GM12878 (cell line): Measurements from ENCODE around the gene INO80B.

Experiments used
- BACH1 ChIP-seq: fragments of 450-650 bp; IDR thresholded peaks from 2 replicates; pipeline ENCODE4 v1.6.1; 2017; ENCODE audit warnings: mild to moderate bottlenecking, borderline replicate concordance
- CTCF ChIP-seq, 3 experiments: IDR thresholded peaks in 2 of 3; conservative IDR thresholded peaks in 1 of 3; 2 replicates each; pipeline ENCODE4 v1.5.1; 2011; ENCODE audit warnings: low read depth in 3 of 3, low read length in 3 of 3, mild to moderate bottlenecking in 3 of 3, control low read depth in 2 of 3, moderate library complexity in 2 of 3, inconsistent platforms in 1 of 3, mixed read lengths in 1 of 3; ENCODE audit not compliant: control insufficient read depth in 2 of 3, insufficient read depth in 1 of 3; ENCODE audit errors: extremely low read depth in 1 of 3
- KDM1A ChIP-seq: fragments of 200-600 bp; sonication (generic); IDR thresholded peaks from 2 replicates; pipeline ENCODE4 v1.6.1; 2016; ENCODE audit warnings: borderline replicate concordance
- MAX ChIP-seq: IDR thresholded peaks from 2 replicates; pipeline ENCODE4 v1.6.1; 2012; ENCODE audit warnings: low read depth, low read length, improper control_type of control experiment
- POLR2AphosphoS2 ChIP-seq: IDR thresholded peaks from 2 replicates; pipeline ENCODE4 v1.6.1; 2011; ENCODE audit warnings: low read depth, mild to moderate bottlenecking, low read length, improper control_type of control experiment, moderate library complexity
- POLR2AphosphoS5 ChIP-seq: IDR thresholded peaks from 2 replicates; pipeline ENCODE4 v1.6.1; 2011; ENCODE audit warnings: mild to moderate bottlenecking, low read length, inconsistent platforms
- SREBF1 ChIP-seq: IDR thresholded peaks from 2 replicates; pipeline ENCODE4 v1.6.1; 2012; ENCODE audit warnings: mild to moderate bottlenecking, low read length
- ZBTB11 ChIP-seq: fragments of 450-650 bp; formaldehyde crosslinking; IDR thresholded peaks from 2 replicates; pipeline ENCODE4 v1.5.0; 2022; ENCODE audit warnings: mild to moderate bottlenecking, missing genetic modification characterization
- ZNF274 ChIP-seq: IDR thresholded peaks from one replicate; pipeline ENCODE4 v1.8.0; 2011; ENCODE audit not compliant: insufficient read length, insufficient read depth

GRCh38 chr2:74406035-74406434 is 48.9 kb upstream of the INO80B start:
- TF ChIP-seq POLR2AphosphoS5 (no peak), ZBTB11 (CRISPR knock-in tag) (no peak), MAX (no peak), ZNF274 (no peak), CTCF (IDR thresholded peaks at IDR 0.05 in 2 of 3, conservative IDR thresholded peaks at IDR 0.05 in 1 of 3; ENCODE audit: control insufficient read depth in 2 of 3, extremely low read depth in 1 of 3, insufficient read depth in 1 of 3, low read depth in 3 of 3, low read length in 3 of 3) (no peak), KDM1A (no peak), POLR2AphosphoS2 (no peak), SREBF1 (no peak), BACH1 (no peak)
